HepG2 (cell line): Measurements from ENCODE around the gene FASTK. TPM values are rescaled to one million over a fixed set of nuclear protein-coding genes. Genes with fewer than 3 reads are reported as not detected.

Experiments
- ATAC-seq: fragments of 200-7000 bp; cut with Tn5 transposase; 3 replicates; pipeline ENCODE4 v1.9.1; 2020; ENCODE audit warnings: mild to moderate bottlenecking, moderate library complexity
- BruUV-seq: library from RNA; stranded (reverse); fragments of 400-500 nt; replicated peaks from 2 replicates; lab custom pipeline; 2021; lab: Mats Ljungman, UMichigan
- CTCF ChIA-PET: fragments of 300-600 bp; formaldehyde crosslinking; extraction: SDS; loops from one replicate; lab custom pipeline; 2021; ENCODE audit warnings: low total read pairs, inconsistent platforms, low intra/inter-chr PET ratio; lab: Yijun Ruan, JAX
- POLR2A ChIA-PET: fragments of 350-600 bp; sonication (Branson Sonifier 250); formaldehyde crosslinking; loops from one replicate; lab custom pipeline; 2020; ENCODE audit warnings: antibody characterized with exemption, inconsistent platforms; lab: Yijun Ruan, JAX
- DNase-seq: peaks from one replicate; pipeline ENCODE4 v3.0.0-alpha.2; 2015; ENCODE audit warnings: low spot score
- FAIRE-seq: peaks from 3 replicates; lab custom pipeline; 2011; peaks lifted over from hg19 to GRCh38; lab: Jason Lieb, UNC
- H2AFZ ChIP-seq: one replicate; pipeline ENCODE4 v1.6.1; 2011; ENCODE audit warnings: low read length, inconsistent platforms
- H3K27ac ChIP-seq: fragments of 300-600 bp; 3 replicates; pipeline ENCODE4 v1.8.0; 2011; ENCODE audit warnings: mixed run types, mild to moderate bottlenecking, mixed read lengths, low read length, inconsistent platforms; ENCODE audit not compliant: insufficient read depth; ENCODE audit errors: extremely low read length
- H3K27me3 ChIP-seq, 2 experiments: fragments of 200-600 bp in 1 of 2; 2 replicates in 1 of 2; 3 replicates in 1 of 2; pipeline versions ENCODE4 v1.6.0 to v1.8.0; 2011; ENCODE audit warnings: low read length in 2 of 2, mild to moderate bottlenecking in 2 of 2, moderate library complexity in 2 of 2, inconsistent platforms in 1 of 2; ENCODE audit not compliant: insufficient read depth in 2 of 2, control insufficient read depth in 1 of 2
- H3K36me3 ChIP-seq, 2 experiments: fragments of 200-600 bp in 1 of 2; replicated peaks in 1 of 2; 2 replicates in 1 of 2; 3 replicates in 1 of 2; pipeline versions ENCODE4 v1.5.1 to v1.8.0; 2011; ENCODE audit warnings: low read length in 2 of 2, inconsistent platforms in 1 of 2; ENCODE audit not compliant: insufficient read depth in 2 of 2, control insufficient read depth in 1 of 2
- H3K4me1 ChIP-seq: 2 replicates; pipeline ENCODE4 v1.5.1; 2012; ENCODE audit warnings: low read length, inconsistent platforms; ENCODE audit not compliant: insufficient read depth
- H3K4me2 ChIP-seq: 2 replicates; pipeline ENCODE4 v1.6.0; 2011; ENCODE audit warnings: low read depth, low read length, inconsistent platforms
- H3K4me3 ChIP-seq, 3 experiments: fragments of 200-600 bp in 1 of 3; sonication (generic), shearing (Covaris generic) in 1 of 3; replicated peaks in 1 of 3; 2 replicates each; pipeline ENCODE4 v1.5.1; 2011 to 2016; ENCODE audit warnings: low read length in 3 of 3, inconsistent platforms in 2 of 3, low read depth in 2 of 3, mild to moderate bottlenecking in 2 of 3, control low read depth in 1 of 3, mixed read lengths in 1 of 3; ENCODE audit not compliant: insufficient read depth in 1 of 3
- H3K79me2 ChIP-seq: one replicate; pipeline ENCODE4 v1.6.1; 2011; ENCODE audit warnings: low read length, inconsistent platforms; ENCODE audit not compliant: insufficient read depth
- H3K9ac ChIP-seq: 2 replicates; pipeline ENCODE4 v1.6.0; 2011; ENCODE audit warnings: mild to moderate bottlenecking, low read depth, low read length, inconsistent platforms; ENCODE audit not compliant: insufficient read depth
- H3K9me3 ChIP-seq: 2 replicates; pipeline ENCODE4 v1.5.1; 2012; ENCODE audit warnings: mild to moderate bottlenecking, low read length
- H4K20me1 ChIP-seq: 2 replicates; pipeline ENCODE4 v1.6.0; 2011; ENCODE audit warnings: inconsistent platforms, mild to moderate bottlenecking, low read length, moderate library complexity; ENCODE audit not compliant: insufficient read depth
- HNF4G ChIP-seq, 2 experiments: sonication (generic) in 1 of 2; formaldehyde crosslinking in 1 of 2; IDR thresholded peaks; 2 replicates each; pipeline versions ENCODE4 v1.4.0 to v1.6.1; 2011 to 2020; ENCODE audit warnings: borderline replicate concordance in 2 of 2, low read depth in 2 of 2, mild to moderate bottlenecking in 2 of 2, low read length in 1 of 2, missing genetic modification reagents in 1 of 2, moderate library complexity in 1 of 2
- KLF11 ChIP-seq: IDR thresholded peaks from 2 replicates; pipeline ENCODE4 v1.6.1; 2016; ENCODE audit warnings: missing compliant biosample characterization
- PRDM4 ChIP-seq: sonication (generic); formaldehyde crosslinking; IDR thresholded peaks from 2 replicates; pipeline ENCODE4 v1.9.0; 2021; ENCODE audit warnings: missing genetic modification reagents, borderline replicate concordance
- TGIF2 ChIP-seq: IDR thresholded peaks from 2 replicates; pipeline ENCODE4 v1.6.1; 2016; ENCODE audit warnings: control low read depth, missing compliant biosample characterization
- ZBTB4 ChIP-seq: sonication (generic); formaldehyde crosslinking; IDR thresholded peaks from 2 replicates; pipeline ENCODE4 v1.4.0; 2020; ENCODE audit warnings: missing genetic modification reagents, mild to moderate bottlenecking, borderline replicate concordance
- ZNF232 ChIP-seq: sonication (generic); formaldehyde crosslinking; IDR thresholded peaks from 2 replicates; pipeline ENCODE4 v1.4.0; 2020; ENCODE audit warnings: missing genetic modification reagents, borderline replicate concordance
- ZNF274 ChIP-seq: sonication (generic); formaldehyde crosslinking; IDR thresholded peaks from 2 replicates; pipeline ENCODE4 v1.5.1; 2020; ENCODE audit warnings: mild to moderate bottlenecking, missing genetic modification reagents
- ZNF652 ChIP-seq: IDR thresholded peaks from 2 replicates; pipeline ENCODE4 v1.6.1; 2016; ENCODE audit warnings: low read depth, borderline replicate concordance
- WGBS: methylation state at CpG from one replicate; pipeline ENCODE4 v1.1.6; 2017; ENCODE audit warnings: low lambda C conversion rate; 5-methylcytosine and 5-hydroxymethylcytosine counted together
- in situ Hi-C: cut with HindIII; loops from 2 replicates; pipeline ENCODE4 v1.10.0; 2017; ENCODE audit warnings: low pct_unique_long_range_greater_than_20kb; ENCODE audit not compliant: extremely low pct_ligation_motif_present
- intact Hi-C: fragments of 100-400 bp; cut with micrococcal nuclease; formaldehyde crosslinking; loops from one replicate; pipeline ENCODE4 v1.10.0; 2022; ENCODE audit not compliant: unreplicated experiment
- polyA plus RNA-seq, 8 experiments: library from polyadenylated mRNA; depleted of rRNA in 3 of 8; stranded (reverse) in 7 of 8; unstranded in 1 of 8; fragments of >200 nt; fragmentation: Illumina TruSeq in 4 of 8; extraction: Trizol in 4 of 8; gene quantifications; 2 replicates each; pipeline versions ENCODE4 v1.2.1 to v1.2.3, GENCODE V29; 2011 to 2016; ENCODE audit warnings: low read depth in 4 of 8, missing spikeins in 1 of 8, mixed read lengths in 1 of 8; ENCODE audit not compliant: insufficient read depth in 1 of 8
- total RNA-seq, 5 experiments: library from RNA; depleted of rRNA; stranded (reverse); fragments of >200 nt; fragmentation: Illumina TruSeq; extraction: Trizol; gene quantifications; 2 replicates each; pipeline ENCODE4 v1.2.3, GENCODE V29; 2016; ENCODE audit warnings: low read depth in 1 of 5

Gene FASTK
- total and polyA plus RNA-seq, 2 of the 13 experiments (the other 11 are each of a cell fraction or from before 2014, with no cell fraction given): 52.9 to 55.7 TPM

- H3K9me3 ChIP-seq: no peaks in the 10 kb centered on the region
- H3K27me3 ChIP-seq: no peaks in the 10 kb centered on the region
- H3K79me2 ChIP-seq: no peaks in the 10 kb centered on the region
- intact Hi-C loops (no loop called here), in situ Hi-C loops (no loop called here)
- FAIRE-seq (no peak), DNase-seq (no peak), ATAC-seq (no peak)
- ChIA-PET POLR2A (interaction anchor here (2.2 kb wide), 1 partner anchor 11 kb away, joined by 7 read pairs; the partner anchor contains the start of gene FASTK), CTCF (no interaction called here)
- no peak for TF ChIP-seq HNF4G (IDR thresholded peaks at IDR 0.05; ENCODE audit: borderline replicate concordance, low read depth, low read length)
- TF ChIP-seq HNF4G (CRISPR knock-in tag; IDR thresholded peaks at IDR 0.05; ENCODE audit: borderline replicate concordance, low read depth): no peak
- no peak overlapping the region for H3K4me2 ChIP-seq
- H3K27ac ChIP-seq: no peak overlapping the region
- H3K4me1 ChIP-seq: peaks cover 6% of the 10 kb centered on the region; the same call in 1 of the 2 replicates
- H3K4me3 ChIP-seq: no peak overlapping the region
- WGBS: 98% methylated on average over 7 of the region's 17 CpGs
- H2AFZ ChIP-seq: no peak overlapping the region
- H3K9ac ChIP-seq: no peak overlapping the region
- H3K36me3 ChIP-seq: peaks cover 24 to 80% of the 10 kb centered on the region in 2 experiments
- no TSS peak for BruUV-seq
- no peaks in the 10 kb centered on the region for H4K20me1 ChIP-seq
These were observed 10.6 kb downstream of the FASTK start for GRCh38 chr7:151069841-151070573.

- WGBS: 92% methylated on average over 11 of the region's 12 CpGs
- Histone ChIP-seq H3K79me2 (peaks cover 2% of the 10 kb centered on the region), H3K4me2 (no peak overlapping the region), H3K9me3 (no peaks in the 10 kb centered on the region), H3K4me3 (no peak overlapping the region), H3K27me3 (no peaks in the 10 kb centered on the region), H3K27ac (no peak overlapping the region), H4K20me1 (peaks cover 4% of the 10 kb centered on the region; the same call in 1 of the 2 replicates), H3K36me3 (peaks cover 20 to 72% of the 10 kb centered on the region in 2 experiments; a peak in 4 of 5 replicates), H3K9ac (no peak overlapping the region), H3K4me1 (peaks cover 19% of the 10 kb centered on the region), H2AFZ (no peak overlapping the region)
- in situ Hi-C loops: no loop called here
- intact Hi-C loops: no loop called here
- ChIA-PET CTCF (no interaction called here), POLR2A (interaction anchor here (1.4 to 1.8 kb wide), 2 partner anchors 8 to 13 kb away, joined by 5 to 6 read pairs; partner anchors contain the start of gene FASTK)
- BruUV-seq: no TSS peak
- DNase-seq (no peak), ATAC-seq (no peak), FAIRE-seq (no peak)
- TF ChIP-seq PRDM4 (no peak), ZNF652 (CRISPR knock-in tag) (no peak), TGIF2 (CRISPR knock-in tag) (no peak), ZBTB4 (no peak), ZNF274 (CRISPR knock-in tag) (no peak), KLF11 (CRISPR knock-in tag) (no peak), ZNF232 (CRISPR knock-in tag) (no peak)
These were observed 12.4 kb downstream of the FASTK start for GRCh38 chr7:151068069-151068773.
